Right kidney (tissue), 1 donor: Measurements from ENCODE around the gene MAPRE3.
A peak's percentile ranks its signal among the peaks of the same experiment; 100 is the strongest.
"Not testable (repeated sequence)": the region's sequence is repeated elsewhere in the genome, so short reads cannot be mapped to it uniquely, and the experiment has no call there.

ENCODE experiments used
- DNase-seq: peaks from one replicate; pipeline ENCODE4 v3.0.0-alpha.2; 2016

The MAPRE3 gene

DNA sequence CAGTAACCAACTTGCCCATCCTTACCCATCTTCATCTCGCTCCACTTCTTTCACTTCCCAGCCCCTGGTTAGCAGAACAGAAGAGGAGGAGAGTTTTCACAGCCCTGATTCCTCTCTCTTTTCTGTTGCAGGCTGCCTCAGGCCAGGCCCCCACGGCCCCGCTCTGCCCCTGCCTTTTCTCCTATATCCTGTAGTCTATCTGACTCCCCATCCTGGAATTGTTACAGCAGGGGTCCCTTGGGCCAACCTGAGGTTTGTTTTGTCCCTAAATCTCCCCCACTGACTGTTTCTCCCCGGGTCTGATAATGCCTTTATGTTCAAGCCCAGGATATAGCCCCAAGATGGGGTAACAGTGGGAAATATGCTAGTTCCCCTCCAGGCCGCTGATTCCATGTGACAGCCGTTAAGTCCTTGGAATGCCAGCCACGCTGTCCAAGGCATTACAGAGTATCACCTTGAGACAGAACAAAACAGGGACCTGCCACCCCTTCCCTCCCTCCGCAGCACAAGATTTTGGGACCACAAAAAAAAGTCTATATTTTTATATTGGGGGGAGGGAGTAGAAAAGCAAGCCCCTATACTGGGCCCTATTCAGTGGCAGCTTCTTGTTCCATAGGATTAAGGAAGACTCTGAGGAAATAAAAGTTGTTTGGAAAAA, 99.7 kb downstream of the MAPRE3 start:
- DNase-seq, result no peak

GRCh38 chr2:27070653-27071276, 100.3 kb downstream of the MAPRE3 start:
- no peak for DNase-seq

GRCh38 chr2:27071277-27071989, 101.0 kb downstream of the MAPRE3 start, which contains the start of gene OST4:
Gene OST4, minus strand, starts transcription at chr2:27071654.
- DNase-seq, result peak; percentile 89

- peak; percentile 93 for DNase-seq
Measured at GRCh38 chr2:27071990-27072830, 101.8 kb downstream of the MAPRE3 start.

DNA sequence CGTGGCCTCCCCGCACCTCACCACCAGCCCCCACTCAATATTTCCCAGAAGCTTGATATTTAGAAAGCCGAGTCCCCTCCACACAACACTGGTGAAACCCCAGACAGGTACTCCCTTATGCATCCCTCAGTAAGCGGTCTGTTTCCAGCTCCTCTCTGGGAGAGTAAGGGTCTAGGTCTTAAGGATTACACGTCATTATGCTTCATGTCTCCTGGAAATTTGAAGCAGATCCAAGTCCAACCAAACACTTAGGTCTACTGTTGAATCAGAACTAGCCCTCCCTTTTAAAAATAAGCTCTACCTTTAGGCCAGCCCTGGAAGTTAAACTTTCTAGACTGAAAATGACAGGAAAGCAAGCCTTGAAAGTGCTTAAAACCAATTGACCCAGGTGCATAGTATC, 102.5 kb downstream of the MAPRE3 start:
- DNase-seq, result no peak

DNA sequence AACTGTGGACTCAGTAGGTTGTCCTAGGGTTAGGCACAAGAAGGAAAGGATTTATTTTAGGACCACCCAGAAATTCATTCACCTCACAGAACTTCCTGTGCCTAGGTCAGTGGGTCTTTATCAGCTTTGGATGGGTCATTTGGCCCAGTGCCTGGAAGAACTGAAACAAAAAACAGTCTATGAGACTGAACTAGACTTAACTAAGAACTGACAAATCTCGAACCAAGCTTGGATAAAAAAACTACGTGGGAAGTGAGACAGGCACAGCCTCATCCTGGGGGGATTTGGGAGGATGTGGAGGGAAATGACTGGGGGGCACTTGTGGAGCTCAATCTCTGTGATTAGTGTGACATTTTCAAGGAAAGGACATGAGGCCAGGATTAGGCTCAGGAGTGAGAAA, 103.3 kb downstream of the MAPRE3 start:
- DNase-seq, result no peak

DNA sequence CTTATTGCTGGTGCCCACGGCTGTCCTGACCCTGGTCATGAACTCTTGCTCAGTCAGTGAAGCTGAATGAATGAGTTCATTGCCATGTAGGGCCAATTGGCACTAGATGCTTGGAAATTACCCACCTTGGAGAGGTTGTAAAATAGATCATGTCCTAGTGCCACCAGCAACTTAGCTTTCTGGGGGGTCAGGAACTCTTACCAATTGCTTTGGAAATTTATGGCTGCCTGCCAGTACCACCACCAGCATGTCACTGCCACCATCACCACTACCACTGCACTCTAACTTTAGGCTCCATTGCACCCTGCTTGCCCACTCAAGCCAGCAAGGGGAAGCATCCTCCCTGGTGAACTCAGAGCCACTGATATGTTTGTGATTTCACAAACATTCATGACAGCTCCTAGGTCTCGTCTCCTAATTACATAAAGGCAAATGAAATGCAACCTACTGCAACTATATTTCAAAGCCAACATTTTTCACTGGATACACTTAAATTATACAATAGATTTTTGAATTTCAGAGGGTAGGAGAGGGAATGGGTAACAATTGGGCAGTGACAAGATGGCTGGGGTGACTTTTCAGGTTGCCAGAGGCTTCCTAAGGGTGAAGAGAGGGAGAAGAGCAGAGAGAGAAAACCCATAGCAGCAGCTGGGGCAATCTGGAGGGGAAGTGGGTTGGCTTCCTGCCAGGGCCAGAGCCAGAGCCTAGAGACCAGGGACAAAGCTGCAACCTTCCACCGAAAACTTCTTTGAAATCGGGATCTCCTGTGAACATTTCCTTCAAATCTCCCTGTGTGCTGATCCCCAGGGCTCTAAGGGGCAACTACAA, 104.5 kb downstream of the MAPRE3 start:
- DNase-seq, result no peak

DNA sequence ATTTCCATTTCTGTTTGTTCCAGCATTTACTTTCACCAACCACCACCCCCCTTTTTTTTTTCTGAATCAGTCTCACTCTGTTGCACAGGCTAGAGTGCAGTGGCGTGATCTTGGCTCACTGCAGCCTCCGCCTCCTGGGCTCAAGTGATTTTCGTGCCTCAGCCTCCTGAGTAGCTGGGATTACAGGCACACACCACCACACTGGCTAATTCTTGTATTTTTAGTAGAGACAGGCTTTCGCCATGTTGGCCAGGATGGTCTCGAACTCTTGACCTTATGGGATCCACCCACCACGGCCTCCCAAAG, 105.1 kb downstream of the MAPRE3 start:
- not testable (repeated sequence) for DNase-seq

DNA sequence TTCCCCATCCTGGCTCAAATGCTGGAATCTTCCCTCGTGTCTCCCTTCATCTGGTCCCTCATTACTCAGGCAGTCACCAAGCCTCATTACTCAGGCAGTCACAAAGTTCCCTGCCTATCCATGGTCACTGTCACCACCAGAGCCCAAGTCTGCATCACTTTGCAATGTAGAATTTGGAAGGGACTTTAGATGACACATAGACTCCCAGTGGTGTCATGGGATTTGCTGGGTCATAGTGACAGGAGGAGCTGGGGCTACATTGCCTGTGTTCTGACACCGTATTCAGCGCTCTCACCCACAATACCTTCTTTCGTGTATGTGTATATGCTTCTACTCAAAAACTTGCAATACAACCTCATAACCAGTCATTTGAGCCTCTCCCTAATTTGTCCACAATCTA, 105.9 kb downstream of the MAPRE3 start:
- no peak for DNase-seq
